Measurements from ENCODE around the gene ANKS1A. TPM values are rescaled to one million over a fixed set of nuclear protein-coding genes. Genes with fewer than 3 reads are reported as not detected.

The ANKS1A gene
- total RNA-seq, 1 experiment from 2014 or later, result 26.5 TPM

- no CpG with 5 or more reads among the region's 4 CpGs for WGBS (ENCODE audit: extremely low coverage, insufficient read length, low lambda C conversion rate)
- Histone ChIP-seq H2AFZ (ENCODE audit: low read length) (no peak overlapping the region), H3K14ac (ENCODE audit: insufficient read depth, low read length) (no peak overlapping the region), H3T11ph (ENCODE audit: low read length) (no peak overlapping the region), H3K23ac (ENCODE audit: insufficient read length, low read depth, low read length) (no peak overlapping the region), H3K27me3 (ENCODE audit: insufficient read depth, low read length) (no peaks in the 10 kb centered on the region), H2BK12ac (ENCODE audit: insufficient read length, low read depth, low read length) (no peak overlapping the region), H3K9ac (ENCODE audit: extremely low read depth, insufficient read length, low read length) (no peak overlapping the region), H3K27ac (ENCODE audit: insufficient read length, low read depth, low read length) (no peak overlapping the region), H3K79me1 (ENCODE audit: insufficient read depth, low read depth, low read length, poor library complexity, severe bottlenecking) (no peaks in the 10 kb centered on the region), H4K8ac (replicated peaks; ENCODE audit: insufficient read length, low read depth, low read length) (no peak overlapping the region), H3K18ac (ENCODE audit: insufficient read length, low read depth, low read length) (no peak overlapping the region), H2BK20ac (ENCODE audit: low read depth, low read length, poor library complexity, severe bottlenecking) (no peak overlapping the region), H3K9me3 (ENCODE audit: control insufficient read depth, low read depth, low read length) (no peaks in the 10 kb centered on the region), H3K23me2 (ENCODE audit: insufficient read length, low read depth, low read length, poor library complexity, severe bottlenecking) (no peaks in the 10 kb centered on the region), H3K4me2 (ENCODE audit: insufficient read depth, insufficient read length, low read length) (no peak overlapping the region), H3K4ac (ENCODE audit: low read depth, low read length) (no peak overlapping the region), H3K56ac (ENCODE audit: insufficient read length, low read depth, low read length) (no peak overlapping the region), H4K20me1 (ENCODE audit: control insufficient read depth, insufficient read depth, insufficient read length) (no peaks in the 10 kb centered on the region), H2BK120ac (ENCODE audit: low read depth, low read length, poor library complexity, severe bottlenecking) (no peak overlapping the region), H2BK15ac (ENCODE audit: low read depth, low read length) (no peak overlapping the region), H3K4me1 (ENCODE audit: insufficient read depth, low read length) (no peaks in the 10 kb centered on the region), H2BK5ac (ENCODE audit: insufficient read length, low read length) (no peak overlapping the region), H2AK5ac (ENCODE audit: insufficient read length, low read length) (no peak overlapping the region), H4K91ac (ENCODE audit: insufficient read length, low read depth, low read length) (no peak overlapping the region), H4K5ac (ENCODE audit: insufficient read length, low read depth, low read length) (no peak overlapping the region), H3K79me2 (ENCODE audit: insufficient read depth, low read length) (no peaks in the 10 kb centered on the region; the same call in 1 of the 2 replicates)
- Mint-ChIP-seq H3K9me3 (no peaks in the 10 kb centered on the region), H3K4me3 (no peak overlapping the region), H3K27me3 (ENCODE audit: low read depth) (no peaks in the 10 kb centered on the region), H3K4me1 (peaks cover 18 to 19% of the 10 kb centered on the region in 2 experiments), H3K27ac (no peak overlapping the region), H3K36me3 (ENCODE audit: insufficient read depth in 1 of 3, low read depth in 3 of 3) (no peaks in the 10 kb centered on the region; a peak in 1 of 7 replicates)
- DNase-seq, result no peak
- TF ChIP-seq CTCF (conservative IDR thresholded peaks at IDR 0.05), result no peak
Observed at GRCh38 chr6:34914358-34914757, 25.3 kb downstream of the ANKS1A start.

All from H9 (cell line).